ENCODE data around the gene YWHAE. TPM values are rescaled to one million over a fixed set of nuclear protein-coding genes. Genes with fewer than 3 reads are reported as not detected.

The YWHAE gene
- total and polyA plus RNA-seq, 2 of the 4 experiments (the other 2 are of a cell fraction): 358 to 774 TPM

GRCh38 chr17:1372618-1373017 is 27.4 kb downstream of the YWHAE start (continued):
- TF ChIP-seq ELK1 (IDR thresholded peaks at IDR 0.05; ENCODE audit: borderline replicate concordance, low read depth, low read length): no peak
- TF ChIP-seq MAFK (IDR thresholded peaks at IDR 0.05; ENCODE audit: low read depth, low read length): no peak
- TF ChIP-seq SMC3 (IDR thresholded peaks at IDR 0.05; ENCODE audit: low read depth, low read length): no peak

GRCh38 chr17:1371893-1372590 is 28.0 kb downstream of the YWHAE start:
- in situ Hi-C loops (cut with MboI; ENCODE audit: low sequenced_read_pairs) (no loop called here), dilution Hi-C loops (cut with HindIII; ENCODE audit: low sequenced_read_pairs, unreplicated experiment) (no loop called here), intact Hi-C loops (cut with micrococcal nuclease) (no loop called here)
- Histone ChIP-seq H2AK9ac (replicated peaks; ENCODE audit: low read depth, low read length, poor library complexity) (no peak overlapping the region), H3K14ac (replicated peaks; ENCODE audit: low read depth, low read length) (no peak overlapping the region), H3K56ac (ENCODE audit: extremely low read depth, insufficient read depth, low read length) (no peak overlapping the region), H3K4ac (ENCODE audit: low read depth, low read length) (no peak overlapping the region), H3K9ac (ENCODE audit: low read depth, low read length) (no peak overlapping the region), H4K8ac (ENCODE audit: low read depth in 2 of 2, low read length in 2 of 2) (no peak overlapping the region), H4K91ac (ENCODE audit: insufficient read depth, low read depth, low read length) (no peak overlapping the region), H2BK15ac (ENCODE audit: low read depth, low read length) (no peak overlapping the region), H3K9me3 (ENCODE audit: control insufficient read depth, insufficient read depth, low read length) (no peaks in the 10 kb centered on the region), H3K79me1 (ENCODE audit: low read depth in 1 of 2, low read length in 2 of 2) (peaks cover 0 to 64% of the 10 kb centered on the region in 2 experiments; a peak in 2 of 4 replicates), H3K4me2 (ENCODE audit: low read depth, low read length) (no peak overlapping the region), H3K27ac (ENCODE audit: insufficient read depth, low read length) (no peak overlapping the region), H3K4me1 (ENCODE audit: control insufficient read depth, insufficient read depth, low read length) (peaks cover 22% of the 10 kb centered on the region), H3K36me3 (ENCODE audit: control insufficient read depth, insufficient read depth, low read length) (peaks cover 13% of the 10 kb centered on the region), H2BK5ac (ENCODE audit: low read depth, low read length, poor library complexity, severe bottlenecking) (no peak overlapping the region), H4K5ac (ENCODE audit: low read depth, low read length) (no peak overlapping the region), H2AK5ac (ENCODE audit: low read depth, low read length) (no peak overlapping the region), H3K9me1 (ENCODE audit: insufficient read depth, low read length) (peaks cover 29% of the 10 kb centered on the region), H3K23ac (ENCODE audit: low read depth, low read length) (no peak overlapping the region), H2BK120ac (ENCODE audit: low read depth, low read length) (no peak overlapping the region), H4K20me1 (ENCODE audit: insufficient read depth, low read length) (peaks cover 100% of the 10 kb centered on the region), H3K27me3 (ENCODE audit: control insufficient read depth, insufficient read depth, low read length) (no peaks in the 10 kb centered on the region), H3K4me3 (ENCODE audit: insufficient read depth, low read depth, low read length) (no peak overlapping the region), H3K18ac (ENCODE audit: low read depth, low read length) (no peak overlapping the region), H2BK20ac (ENCODE audit: low read depth, low read length) (no peak overlapping the region), H2AFZ (replicated peaks; ENCODE audit: low read length, poor library complexity) (no peak overlapping the region)
- no peak for DNase-seq
- WGBS, 2 experiments (ENCODE audit: extremely low coverage in 2 of 2, insufficient read length in 1 of 2): 93% methylated on average over 3 of the region's 17 CpGs; no CpG with 5 or more reads in 1 of the 2 experiments
- ChIA-PET POLR2A (ENCODE audit: unreplicated experiment) (interaction anchor here (0.6 kb wide), 1 partner anchor 90 kb away, joined by 3 read pairs; no protein-coding TSS in a partner anchor), CTCF (interaction anchor here (0.5 to 0.6 kb wide), 2 partner anchors 11 to 57 kb away, joined by 3 read pairs; no protein-coding TSS in a partner anchor)
- ATAC-seq (ENCODE audit: low read depth): no peak
- TF ChIP-seq ELK1 (IDR thresholded peaks at IDR 0.05; ENCODE audit: borderline replicate concordance, low read depth, low read length) (no peak), MAFK (IDR thresholded peaks at IDR 0.05; ENCODE audit: low read depth, low read length) (no peak), POLR2A (IDR thresholded peaks at IDR 0.05; ENCODE audit: low read depth, low read length) (no peak), CHD1 (IDR thresholded peaks at IDR 0.05; ENCODE audit: low read depth, low read length) (no peak), MAZ (IDR thresholded peaks at IDR 0.05; ENCODE audit: borderline replicate concordance, low read depth, low read length) (no peak), MXI1 (IDR thresholded peaks at IDR 0.05; ENCODE audit: borderline replicate concordance, low read depth, low read length) (no peak), SMC3 (IDR thresholded peaks at IDR 0.05; ENCODE audit: low read depth, low read length) (no peak)
- BruUV-seq (replicated peaks): no TSS peak
